GM04503 (cell line): Measurements from ENCODE around the gene FBXW8.

Source experiments
- DNase-seq: peaks from one replicate; pipeline ENCODE4 v3.0.0-alpha.2; 2012; ENCODE audit warnings: low read depth

The FBXW8 gene

GRCh38 chr12:116885491-116885890 lies 25.3 kb upstream of the FBXW8 start:
- DNase-seq, result no peak

GRCh38 chr12:116887244-116887643 lies 23.5 kb upstream of the FBXW8 start:
- no peak for DNase-seq

- no peak for DNase-seq
Observed at GRCh38 chr12:116887897-116888296, 22.9 kb upstream of the FBXW8 start.

GRCh38 chr12:116890330-116890729 lies 20.4 kb upstream of the FBXW8 start:
- no peak for DNase-seq

GRCh38 chr12:116891019-116891418 lies 19.7 kb upstream of the FBXW8 start:
- no peak for DNase-seq

- no peak for DNase-seq
Observed at GRCh38 chr12:116892349-116893140, 18.2 kb upstream of the FBXW8 start.

- DNase-seq, result no peak
Observed at GRCh38 chr12:116894913-116895312, 15.8 kb upstream of the FBXW8 start.

- DNase-seq, result no peak
Observed at GRCh38 chr12:116896411-116896924, 14.3 kb upstream of the FBXW8 start.

GRCh38 chr12:116897476-116897875 lies 13.3 kb upstream of the FBXW8 start:
- no peak for DNase-seq

- DNase-seq, result no peak
Observed at GRCh38 chr12:116898669-116899068, 12.1 kb upstream of the FBXW8 start.

GRCh38 chr12:116901612-116902011 lies 9.1 kb upstream of the FBXW8 start:
- no peak for DNase-seq

GRCh38 chr12:116903818-116904217 lies 6.9 kb upstream of the FBXW8 start:
- DNase-seq, result no peak

GRCh38 chr12:116906285-116906684 lies 4.5 kb upstream of the FBXW8 start:
- no peak for DNase-seq

- DNase-seq, result no peak
Observed at GRCh38 chr12:116910280-116910644, 488 bp upstream of the FBXW8 start.

- DNase-seq, result no peak
Observed at GRCh38 chr12:116915326-116915725, 4.6 kb downstream of the FBXW8 start.

GRCh38 chr12:116916122-116916521 lies 5.4 kb downstream of the FBXW8 start:
- DNase-seq, result no peak

GRCh38 chr12:116916714-116917114 lies 6.0 kb downstream of the FBXW8 start:
- peak; percentile 26 for DNase-seq

GRCh38 chr12:116918464-116918863 lies 7.7 kb downstream of the FBXW8 start:
- DNase-seq, result no peak

- DNase-seq, result no peak
Observed at GRCh38 chr12:116919247-116919661, 8.5 kb downstream of the FBXW8 start.

GRCh38 chr12:116919706-116920485 lies 9.1 kb downstream of the FBXW8 start:
- no peak for DNase-seq

- DNase-seq, result no peak
Observed at GRCh38 chr12:116920939-116921338, 10.2 kb downstream of the FBXW8 start.

GRCh38 chr12:116922194-116922897 lies 11.6 kb downstream of the FBXW8 start:
- no peak for DNase-seq
